Spleen (tissue), 11 donors: ENCODE results near the gene GPD1L. TPM values are rescaled to one million over a fixed set of nuclear protein-coding genes. Genes with fewer than 3 reads are reported as not detected.

Experiments used
- DNase-seq: peaks from one replicate; pipeline ENCODE4 v3.0.0-alpha.2; 2020
- H3K27ac ChIP-seq, 8 donors: fragments of 200-600 bp; sonication (generic) in 7 of 8; 1 replicate in 4 of 8; 2 replicates in 4 of 8; pipeline versions ENCODE4 v1.5.0 to v1.8.0; 2016 to 2021; ENCODE audit warnings: inconsistent platforms in 4 of 8, mild to moderate bottlenecking in 4 of 8, moderate library complexity in 1 of 8
- H3K27me3 ChIP-seq, 7 donors: fragments of 200-600 bp; sonication (generic) in 6 of 7; replicated peaks in 1 of 7; 1 replicate in 4 of 7; 2 replicates in 3 of 7; pipeline versions ENCODE4 v1.5.0 to v1.8.0; 2016 to 2021; ENCODE audit warnings: inconsistent platforms in 3 of 7, mild to moderate bottlenecking in 1 of 7
- H3K36me3 ChIP-seq, 6 donors: fragments of 200-600 bp; sonication (generic) in 5 of 6; 1 replicate in 4 of 6; 2 replicates in 2 of 6; pipeline versions ENCODE4 v1.5.0 to v1.8.0; 2016 to 2021; ENCODE audit warnings: inconsistent platforms in 2 of 6
- H3K4me1 ChIP-seq, 6 donors: fragments of 200-600 bp; sonication (generic) in 5 of 6; 1 replicate in 3 of 6; 2 replicates in 3 of 6; pipeline versions ENCODE4 v1.5.0 to v1.8.0; 2016 to 2021; ENCODE audit warnings: inconsistent platforms in 3 of 6
- H3K4me3 ChIP-seq, 8 donors: fragments of 200-600 bp; sonication (generic) in 7 of 8; 1 replicate in 4 of 8; 2 replicates in 4 of 8; pipeline versions ENCODE4 v1.5.0 to v1.8.0; 2016 to 2021; ENCODE audit warnings: inconsistent platforms in 4 of 8, mild to moderate bottlenecking in 4 of 8, moderate library complexity in 2 of 8
- H3K9me3 ChIP-seq, 8 donors: fragments of 200-600 bp; sonication (generic) in 7 of 8; 1 replicate in 4 of 8; 2 replicates in 4 of 8; pipeline versions ENCODE4 v1.5.0 to v1.8.0; 2016 to 2021; ENCODE audit warnings: inconsistent platforms in 4 of 8
- CTCF ChIP-seq, 11 experiments: fragments of 200-600 bp in 7 of 11; fragments of 450-650 bp in 4 of 11; sonication (generic) in 4 of 11; IDR thresholded peaks in 8 of 11; conservative IDR thresholded peaks in 3 of 11; 1 replicate in 7 of 11; 2 replicates in 4 of 11; pipeline versions ENCODE4 v1.4.0 to v1.8.0; 2016 to 2021; ENCODE audit warnings: antibody characterized with exemption in 11 of 11, inconsistent platforms in 4 of 11, mild to moderate bottlenecking in 1 of 11
- POLR2A ChIP-seq, 3 donors: fragments of 450-650 bp; IDR thresholded peaks; one replicate each; pipeline ENCODE4 v1.5.1; 2017; ENCODE audit warnings: antibody characterized with exemption in 3 of 3, mild to moderate bottlenecking in 1 of 3
- POLR2AphosphoS5 ChIP-seq, 3 donors: sonication (generic); formaldehyde crosslinking; IDR thresholded peaks; one replicate each; pipeline ENCODE4 v1.5.1; 2017; ENCODE audit warnings: antibody characterized with exemption in 3 of 3
- WGBS, 5 donors: extraction: QIAGEN DNeasy Blood & Tissue Kit in 3 of 5; methylation state at CpG; one replicate each; pipeline versions ENCODE4 v1.1.5 to v1.1.7; 2013 to 2018; 5-methylcytosine and 5-hydroxymethylcytosine counted together
- intact Hi-C: fragments of 100-400 bp; cut with DNase I; formaldehyde crosslinking; loops from one replicate; pipeline ENCODE4 v1.15.0; 2023; ENCODE audit warnings: low total_unique reads
- polyA plus RNA-seq, 3 donors: library from polyadenylated mRNA; stranded (reverse); fragments of 200-250 nt; gene quantifications; one replicate each; pipeline ENCODE4 v1.2.1, GENCODE V29; 2013
- total RNA-seq, 7 donors: library from RNA; depleted of rRNA in 3 of 7; stranded (reverse); fragments of >200 nt in 3 of 7; fragmentation: NEBNext Ultra II Directional in 4 of 7; extraction: Animal tissue kit (Norgen Biotek cat#: 25700) in 4 of 7; gene quantifications; one replicate each; pipeline versions ENCODE4 v1.1.0 to v1.2.1, GENCODE V29; 2016 to 2021
- donor health status: healthy with polysubstance abuse.
- donor health status: DM: no; HTN: no; CAD: no; lungs with moderate emphysema.
- donor health status: DM: no; HTN: no; CAD: no.
- donor health status: Bipolar disorder and iron deficiency.
- donor health status: healthy.
- donor health status: DM: no; HTN: no; CAD: no.
- donor health status: DM: yes; HTN: yes; CAD: no.

Gene GPD1L
- total and polyA plus RNA-seq, 10 donors, result 6.2 to 38.9 (median 25.1) TPM

- H3K9me3 ChIP-seq, result no peaks in the 10 kb centered on the region
- TF ChIP-seq CTCF (IDR thresholded peaks at IDR 0.05 in 8 of 11, conservative IDR thresholded peaks at IDR 0.05 in 3 of 11) (no peak), POLR2A (IDR thresholded peaks at IDR 0.05) (no peak), POLR2AphosphoS5 (IDR thresholded peaks at IDR 0.05) (no peak)
- peaks cover 0 to 44% (median 3%) of the 10 kb centered on the region in 6 donors for H3K4me1 ChIP-seq
- no peak for DNase-seq
- no peak overlapping the region for H3K4me3 ChIP-seq
- WGBS, 5 donors, result 81 to 91% (median 84%) methylated on average over 4 of the region's 4 CpGs
- H3K27me3 ChIP-seq, result no peaks in the 10 kb centered on the region
- peak overlapping the region in 2 of 8 donors; percentile 31 to 45 for H3K27ac ChIP-seq
- peaks cover 0 to 7% (median 0%) of the 10 kb centered on the region in 6 donors for H3K36me3 ChIP-seq
- intact Hi-C loops, result no loop called here
These were observed 14.7 kb downstream of the GPD1L start for GRCh38 chr3:32121137-32121536.

- H3K36me3 ChIP-seq, result peaks cover 0 to 13% (median 0%) of the 10 kb centered on the region in 6 donors
- WGBS, 5 donors, result 94 to 100% (median 96%) methylated on average over 5 of the region's 5 CpGs
- no peaks in the 10 kb centered on the region for H3K27me3 ChIP-seq
- DNase-seq, result no peak
- no peak for TF ChIP-seq POLR2AphosphoS5 (IDR thresholded peaks at IDR 0.05)
- TF ChIP-seq CTCF (IDR thresholded peaks at IDR 0.05 in 8 of 11, conservative IDR thresholded peaks at IDR 0.05 in 3 of 11), result no peak
- TF ChIP-seq POLR2A (IDR thresholded peaks at IDR 0.05), result no peak
- H3K9me3 ChIP-seq, result no peaks in the 10 kb centered on the region
- peaks cover 0 to 36% (median 3%) of the 10 kb centered on the region in 6 donors for H3K4me1 ChIP-seq
- intact Hi-C loops, result no loop called here
- no peak overlapping the region for H3K4me3 ChIP-seq
- H3K27ac ChIP-seq, result no peak overlapping the region
These were observed 17.2 kb downstream of the GPD1L start for GRCh38 chr3:32123620-32124019.

- no peak overlapping the region for H3K27ac ChIP-seq
- TF ChIP-seq POLR2AphosphoS5 (IDR thresholded peaks at IDR 0.05), result no peak
- TF ChIP-seq CTCF (IDR thresholded peaks at IDR 0.05 in 8 of 11, conservative IDR thresholded peaks at IDR 0.05 in 3 of 11), result no peak
- no peak for TF ChIP-seq POLR2A (IDR thresholded peaks at IDR 0.05)
- intact Hi-C loops, result no loop called here
- no peak for DNase-seq
- H3K9me3 ChIP-seq, result no peaks in the 10 kb centered on the region
- 95 to 99% (median 98%) methylated on average over 2 of the region's 2 CpGs for WGBS, 5 donors
- no peaks in the 10 kb centered on the region for H3K27me3 ChIP-seq
- H3K36me3 ChIP-seq, result peaks cover 0 to 26% (median 3%) of the 10 kb centered on the region in 6 donors
- no peak overlapping the region for H3K4me3 ChIP-seq
- H3K4me1 ChIP-seq, result peaks cover 0 to 29% (median 3%) of the 10 kb centered on the region in 6 donors
These were observed 18.6 kb downstream of the GPD1L start for GRCh38 chr3:32125012-32125411.

GRCh38 chr3:32126305-32127015 is 20.0 kb downstream of the GPD1L start:
- Histone ChIP-seq H3K27me3 (no peaks in the 10 kb centered on the region), H3K4me3 (no peak overlapping the region), H3K27ac (no peak overlapping the region), H3K36me3 (peaks cover 0 to 40% (median 10%) of the 10 kb centered on the region in 6 donors), H3K9me3 (no peaks in the 10 kb centered on the region), H3K4me1 (peaks cover 0 to 19% (median 0%) of the 10 kb centered on the region in 6 donors)
- intact Hi-C loops, result no loop called here
- TF ChIP-seq POLR2AphosphoS5 (IDR thresholded peaks at IDR 0.05), result no peak
- no peak for TF ChIP-seq CTCF (IDR thresholded peaks at IDR 0.05 in 8 of 11, conservative IDR thresholded peaks at IDR 0.05 in 3 of 11)
- no peak for TF ChIP-seq POLR2A (IDR thresholded peaks at IDR 0.05)
- DNase-seq, result no peak
- 80 to 89% (median 85%) methylated on average over 4 of the region's 4 CpGs for WGBS, 5 donors
